ENCODE data around the gene SLC22A23.
"Not testable (repeated sequence)": the region's sequence is repeated elsewhere in the genome, so short reads cannot be mapped to it uniquely, and the experiment has no call there.

The SLC22A23 gene

GRCh38 chr6:3382326-3383279 is 74.2 kb downstream of the SLC22A23 start:
- DNase-seq = peak; percentile 21

- DNase-seq = no peak
Observed at GRCh38 chr6:3381233-3381921, 75.5 kb downstream of the SLC22A23 start.

GRCh38 chr6:3380344-3381232 is 76.3 kb downstream of the SLC22A23 start:
- no peak for DNase-seq

- peak; percentile 64 for DNase-seq
Observed at GRCh38 chr6:3379482-3380060, 77.3 kb downstream of the SLC22A23 start.

GRCh38 chr6:3378808-3379207 is 78.0 kb downstream of the SLC22A23 start:
- DNase-seq = not testable (repeated sequence)

- not testable (repeated sequence) for DNase-seq
Observed at GRCh38 chr6:3378398-3378782, 78.5 kb downstream of the SLC22A23 start.

GRCh38 chr6:3377536-3378397 is 79.1 kb downstream of the SLC22A23 start:
- DNase-seq = peak; percentile 20

- no peak for DNase-seq
Observed at GRCh38 chr6:3376893-3377535, 79.8 kb downstream of the SLC22A23 start.

- DNase-seq = no peak
Observed at GRCh38 chr6:3376064-3376463, 80.8 kb downstream of the SLC22A23 start.

- no peak for DNase-seq
Observed at GRCh38 chr6:3373597-3374203, 83.2 kb downstream of the SLC22A23 start.

- DNase-seq = no peak
Observed at GRCh38 chr6:3372912-3373554, 83.8 kb downstream of the SLC22A23 start.

- no peak for DNase-seq
Observed at GRCh38 chr6:3372184-3372846, 84.5 kb downstream of the SLC22A23 start.

- no peak for DNase-seq
Observed at GRCh38 chr6:3371222-3371949, 85.5 kb downstream of the SLC22A23 start.

GRCh38 chr6:3370361-3371221 is 86.3 kb downstream of the SLC22A23 start:
- DNase-seq = no peak

- no peak for DNase-seq
Observed at GRCh38 chr6:3369985-3370360, 86.9 kb downstream of the SLC22A23 start.

- no peak for DNase-seq
Observed at GRCh38 chr6:3368685-3369084, 88.2 kb downstream of the SLC22A23 start.

- DNase-seq = no peak
Observed at GRCh38 chr6:3367630-3368029, 89.2 kb downstream of the SLC22A23 start.
